Measurements from ENCODE around the gene PLCG2. TPM values are rescaled to one million over a fixed set of nuclear protein-coding genes. Genes with fewer than 3 reads are reported as not detected.

The PLCG2 gene
- total RNA-seq, 1 experiment from 2014 or later: 6.0 TPM

GRCh38 chr16:81786868-81787267 lies 7.8 kb downstream of the PLCG2 start:
- no peaks in the 10 kb centered on the region; a peak in 2 of 7 replicates for H3K36me3 Mint-ChIP-seq (ENCODE audit: insufficient read depth in 1 of 3, low read depth in 3 of 3)
- Histone ChIP-seq H4K5ac (ENCODE audit: insufficient read length, low read depth, low read length) (no peak overlapping the region), H2BK5ac (ENCODE audit: insufficient read length, low read length) (no peak overlapping the region), H3K79me2 (ENCODE audit: insufficient read depth, low read length) (no peaks in the 10 kb centered on the region), H3K27ac (ENCODE audit: insufficient read length, low read depth, low read length) (no peak overlapping the region), H4K91ac (ENCODE audit: insufficient read length, low read depth, low read length) (no peak overlapping the region), H3K4me2 (ENCODE audit: insufficient read depth, insufficient read length, low read length) (no peak overlapping the region), H4K8ac (replicated peaks; ENCODE audit: insufficient read length, low read depth, low read length) (no peak overlapping the region), H4K20me1 (ENCODE audit: control insufficient read depth, insufficient read depth, insufficient read length) (no peaks in the 10 kb centered on the region), H3K18ac (ENCODE audit: insufficient read length, low read depth, low read length) (no peak overlapping the region), H2AK5ac (ENCODE audit: insufficient read length, low read length) (no peak overlapping the region), H3K23me2 (ENCODE audit: insufficient read length, low read depth, low read length, poor library complexity, severe bottlenecking) (no peaks in the 10 kb centered on the region), H3T11ph (ENCODE audit: low read length) (no peak overlapping the region), H3K27me3 (ENCODE audit: insufficient read depth, low read length) (no peaks in the 10 kb centered on the region; the same call in 1 of the 2 replicates), H3K14ac (ENCODE audit: insufficient read depth, low read length) (no peak overlapping the region), H2BK12ac (ENCODE audit: insufficient read length, low read depth, low read length) (no peak overlapping the region), H3K79me1 (ENCODE audit: insufficient read depth, low read depth, low read length, poor library complexity, severe bottlenecking) (no peaks in the 10 kb centered on the region), H3K4me1 (ENCODE audit: insufficient read depth, low read length) (0 out of 2 replicates have a peak, but pooled peaks cover 2% of the 10 kb centered on the region), H3K4ac (ENCODE audit: low read depth, low read length) (no peak overlapping the region), H2BK15ac (ENCODE audit: low read depth, low read length) (no peak overlapping the region), H2BK20ac (ENCODE audit: low read depth, low read length, poor library complexity, severe bottlenecking) (no peak overlapping the region), H3K9me3 (ENCODE audit: control insufficient read depth, low read depth, low read length) (no peaks in the 10 kb centered on the region), H3K23ac (ENCODE audit: insufficient read length, low read depth, low read length) (no peak overlapping the region), H2AFZ (ENCODE audit: low read length) (no peak overlapping the region), H3K9ac (ENCODE audit: extremely low read depth, insufficient read length, low read length) (no peak overlapping the region), H3K56ac (ENCODE audit: insufficient read length, low read depth, low read length) (no peak overlapping the region), H2BK120ac (ENCODE audit: low read depth, low read length, poor library complexity, severe bottlenecking) (no peak overlapping the region)
- no peak overlapping the region for H3K27ac Mint-ChIP-seq
- H3K27me3 Mint-ChIP-seq (ENCODE audit: low read depth): peaks cover 26% of the 10 kb centered on the region
- no peak for DNase-seq
- WGBS (ENCODE audit: extremely low coverage, insufficient read length, low lambda C conversion rate): no CpG with 5 or more reads among the region's 2 CpGs
- no peak overlapping the region for H3K4me3 Mint-ChIP-seq
- H3K9me3 Mint-ChIP-seq: no peaks in the 10 kb centered on the region
- H3K4me1 Mint-ChIP-seq: peaks cover 25 to 43% of the 10 kb centered on the region in 2 experiments
- no peak for TF ChIP-seq CTCF (conservative IDR thresholded peaks at IDR 0.05)
